K562 (cell line): ENCODE results near the gene PACSIN1. TPM values are rescaled to one million over a fixed set of nuclear protein-coding genes. Genes with fewer than 3 reads are reported as not detected.

Experiments used
- ATAC-seq: fragments of 200-7000 bp; cut with Tn5 transposase; 3 replicates; pipeline ENCODE4 v1.9.1; 2020; ENCODE audit warnings: moderate library complexity
- BruUV-seq: library from RNA; stranded (reverse); fragments of 400-500 nt; replicated peaks from 2 replicates; lab custom pipeline; 2021; lab: Mats Ljungman, UMichigan
- CTCF ChIA-PET: fragments of 300-600 bp; formaldehyde crosslinking; extraction: SDS; loops from one replicate; lab custom pipeline; 2021; ENCODE audit warnings: low intra/inter-chr PET ratio; lab: Yijun Ruan, JAX
- POLR2A ChIA-PET: fragments of 300-600, 350-650 bp; sonication (Branson Sonifier 250); formaldehyde crosslinking; extraction: SDS; loops from one replicate; lab custom pipeline; 2021; ENCODE audit warnings: antibody characterized with exemption, inconsistent platforms; lab: Yijun Ruan, JAX
- DNase-seq, 4 experiments: peaks; one replicate each; pipeline versions ENCODE4 v3.0.0 to v3.0.0-alpha.2; 2011 to 2018; ENCODE audit warnings: low spot score in 3 of 4, mixed read lengths in 3 of 4; ENCODE audit errors: extremely low read depth in 1 of 4
- FAIRE-seq: peaks from 2 replicates; lab custom pipeline; 2011; peaks lifted over from hg19 to GRCh38; lab: Jason Lieb, UNC
- H2AFZ ChIP-seq: 2 replicates; pipeline ENCODE4 v1.6.0; 2011; ENCODE audit warnings: low read depth, low read length, control low read depth, inconsistent platforms
- H3K27ac ChIP-seq: fragments of 200-600 bp; 3 replicates; pipeline ENCODE4 v1.8.0; 2011; ENCODE audit warnings: low read depth, mild to moderate bottlenecking, control low read depth, inconsistent platforms, low read length, moderate library complexity, mixed read lengths; ENCODE audit errors: extremely low read depth
- H3K27me3 ChIP-seq, 2 experiments: fragments of 300-600 bp in 1 of 2; 2 replicates in 1 of 2; 3 replicates in 1 of 2; pipeline versions ENCODE4 v1.6.0 to v1.8.0; 2011; ENCODE audit warnings: inconsistent platforms in 2 of 2, low read length in 2 of 2, mild to moderate bottlenecking in 1 of 2, mixed read lengths in 1 of 2, moderate library complexity in 1 of 2; ENCODE audit not compliant: control insufficient read depth in 2 of 2, insufficient read depth in 2 of 2
- H3K36me3 ChIP-seq: fragments of 300-600 bp; 3 replicates; pipeline ENCODE4 v1.8.0; 2011; ENCODE audit warnings: mild to moderate bottlenecking, low read length, inconsistent platforms; ENCODE audit not compliant: control insufficient read depth, insufficient read depth
- H3K4me1 ChIP-seq, 2 experiments: fragments of 200-600 bp in 1 of 2; replicated peaks in 1 of 2; 2 replicates in 1 of 2; 3 replicates in 1 of 2; pipeline versions ENCODE4 v1.5.1 to v1.8.0; 2011; ENCODE audit warnings: inconsistent platforms in 2 of 2, low read length in 2 of 2, mild to moderate bottlenecking in 1 of 2, mixed read lengths in 1 of 2, moderate library complexity in 1 of 2; ENCODE audit not compliant: control insufficient read depth in 2 of 2, insufficient read depth in 2 of 2
- H3K4me2 ChIP-seq: 2 replicates; pipeline ENCODE4 v1.6.1; 2011; ENCODE audit warnings: low read length, control low read depth, inconsistent platforms, mixed read lengths; ENCODE audit not compliant: insufficient read depth
- H3K4me3 ChIP-seq: fragments of 200-600 bp; sonication (generic), shearing (Covaris generic); 2 replicates; pipeline ENCODE4 v1.5.1; 2016; ENCODE audit warnings: control low read depth, inconsistent platforms
- H3K79me2 ChIP-seq: fragments of 200-600 bp; 3 replicates; pipeline ENCODE4 v1.8.0; 2011; ENCODE audit warnings: low read length, inconsistent platforms; ENCODE audit not compliant: control insufficient read depth, insufficient read depth
- H3K9ac ChIP-seq, 2 experiments: 2 replicates each; pipeline versions ENCODE4 v1.6.0 to v1.6.1; 2011; ENCODE audit warnings: low read depth in 2 of 2, low read length in 2 of 2, control low read depth in 1 of 2, inconsistent platforms in 1 of 2, mild to moderate bottlenecking in 1 of 2, mixed read lengths in 1 of 2; ENCODE audit not compliant: insufficient read depth in 1 of 2
- H3K9me1 ChIP-seq: one replicate; pipeline ENCODE4 v1.6.0; 2011; ENCODE audit warnings: inconsistent platforms, mild to moderate bottlenecking, low read length, moderate library complexity; ENCODE audit not compliant: control insufficient read depth, insufficient read depth
- H3K9me3 ChIP-seq: replicated peaks from 2 replicates; pipeline ENCODE4 v1.5.1; 2011; ENCODE audit warnings: low read depth, low read length, inconsistent platforms; ENCODE audit not compliant: control insufficient read depth, insufficient read depth
- H4K20me1 ChIP-seq: replicated peaks from 2 replicates; pipeline ENCODE4 v1.6.1; 2011; ENCODE audit warnings: low read length, inconsistent platforms, mixed read lengths; ENCODE audit not compliant: control insufficient read depth, insufficient read depth
- CXXC5 ChIP-seq: fragments of 250-450 bp; sonication (Bioruptor Pico); IDR thresholded peaks from 2 replicates; pipeline ENCODE4 v1.8.0; 2022; ENCODE audit warnings: inconsistent platforms, mild to moderate bottlenecking, moderate library complexity
- FOXJ3 ChIP-seq: sonication (generic); formaldehyde crosslinking; IDR thresholded peaks from 2 replicates; pipeline ENCODE4 v1.4.0; 2020; ENCODE audit warnings: mild to moderate bottlenecking, missing genetic modification reagents
- JUND ChIP-seq, 2 experiments: IDR thresholded peaks; 2 replicates in 1 of 2; 3 replicates in 1 of 2; pipeline ENCODE4 v1.6.1; 2011; ENCODE audit warnings: borderline replicate concordance in 2 of 2, low read depth in 2 of 2, low read length in 2 of 2, improper control_type of control experiment in 1 of 2, missing biosample characterization in 1 of 2, missing genetic modification characterization in 1 of 2, missing genetic modification reagents in 1 of 2
- KAT2B ChIP-seq: IDR thresholded peaks from one replicate; pipeline ENCODE4 v1.6.1; 2012; ENCODE audit warnings: low read depth, mild to moderate bottlenecking, control low read depth, inconsistent platforms, low read length, moderate library complexity
- KAT7 ChIP-seq: sonication (generic); formaldehyde crosslinking; IDR thresholded peaks from 2 replicates; pipeline ENCODE4 v1.8.0; 2022; ENCODE audit warnings: missing genetic modification reagents, mild to moderate bottlenecking, borderline replicate concordance
- MAFF ChIP-seq: IDR thresholded peaks from 2 replicates; pipeline ENCODE4 v1.6.1; 2012; ENCODE audit warnings: low read length, improper control_type of control experiment
- NBN ChIP-seq: fragments of 450-650 bp; IDR thresholded peaks from 2 replicates; pipeline ENCODE4 v1.6.1; 2016; ENCODE audit warnings: low read depth, mild to moderate bottlenecking
- POLR2A ChIP-seq: fragments of 450-650 bp; conservative IDR thresholded peaks from 2 replicates; pipeline ENCODE4 v1.6.1; 2016
- PRDM10 ChIP-seq: fragments of 450-650 bp; IDR thresholded peaks from 2 replicates; pipeline ENCODE4 v1.6.1; 2018; ENCODE audit not compliant: partially characterized antibody
- SPI1 ChIP-seq: IDR thresholded peaks from 2 replicates; pipeline ENCODE4 v1.6.1; 2011; ENCODE audit warnings: low read depth, low read length, control low read depth, borderline replicate concordance
- TSC22D4 ChIP-seq: fragments of 450-650 bp; IDR thresholded peaks from 2 replicates; pipeline ENCODE4 v1.6.1; 2016; ENCODE audit warnings: missing genetic modification characterization, missing biosample characterization, control low read depth
- ZFP91 ChIP-seq: sonication (generic); formaldehyde crosslinking; IDR thresholded peaks from 2 replicates; pipeline ENCODE4 v1.8.0; 2022; ENCODE audit warnings: mild to moderate bottlenecking, missing genetic modification reagents
- ZNF444 ChIP-seq: fragments of 250-450 bp; sonication (Bioruptor Pico); IDR thresholded peaks from 2 replicates; pipeline ENCODE4 v1.4.0; 2020; ENCODE audit warnings: mild to moderate bottlenecking, moderate library complexity
- WGBS: fragments of 100-300 bp; shearing (Covaris generic); methylation state at CpG from one replicate; pipeline ENCODE4 v1.1.6; 2016; ENCODE audit warnings: low coverage, mixed read lengths; ENCODE audit not compliant: insufficient coverage; ENCODE audit errors: missing lambda C conversion rate; 5-methylcytosine and 5-hydroxymethylcytosine counted together
- in situ Hi-C: fragments of 300-500 bp; cut with MboI; formaldehyde crosslinking; loops from 4 replicates; pipeline ENCODE4 v1.15.0; 2018; ENCODE audit warnings: inconsistent platforms, mixed read lengths
- intact Hi-C: fragments of 100-400 bp; cut with micrococcal nuclease; formaldehyde crosslinking; loops from 2 replicates; pipeline ENCODE4 v1.14.2; 2022
- polyA plus RNA-seq, 8 experiments: library from polyadenylated mRNA; depleted of rRNA in 4 of 8; stranded (reverse) in 5 of 8; unstranded in 3 of 8; fragments of >200 nt; fragmentation: Nextera tagmentation in 2 of 8; fragmentation: Illumina TruSeq in 1 of 8; extraction: Ambion mirVana in 2 of 8; extraction: Trizol in 1 of 8; gene quantifications; 2 replicates each; pipeline versions ENCODE4 v1.2.1 to v1.2.3, GENCODE V29; 2011 to 2014; ENCODE audit warnings: inconsistent platforms in 1 of 8, missing spikeins in 1 of 8
- total RNA-seq, 7 experiments: library from RNA; depleted of rRNA in 6 of 7; stranded (reverse); fragments of >200 nt in 6 of 7; fragmentation: Illumina TruSeq in 2 of 7; extraction: Trizol in 2 of 7; gene quantifications; 2 replicates each; pipeline versions ENCODE4 v1.2.1 to v1.2.3, GENCODE V29; 2011 to 2021; ENCODE audit warnings: low replicate concordance in 1 of 7
- TF ChIP-seq, protein P1 (sequence below), 3 experiments: fragments of 200-800 bp in 1 of 3; fragments of 250-450 bp in 1 of 3; fragments of 450-650 bp in 1 of 3; sonication (Bioruptor Pico) in 1 of 3; sonication (Bioruptor generic) in 1 of 3; formaldehyde crosslinking in 1 of 3; IDR thresholded peaks; 2 replicates each; pipeline versions ENCODE4 v1.6.1 to v1.8.0; 2016 to 2022; ENCODE audit warnings: mild to moderate bottlenecking in 2 of 3, missing genetic modification characterization in 2 of 3, missing compliant biosample characterization in 1 of 3, moderate library complexity in 1 of 3

Gene PACSIN1
- total and polyA plus RNA-seq, 9 of the 15 experiments (the other 6 are each of a cell fraction or from before 2014, with no cell fraction given), result 0.01 to 1.7 (median 0.45) TPM

- H4K20me1 ChIP-seq, result no peaks in the 10 kb centered on the region
- no peaks in the 10 kb centered on the region for H3K79me2 ChIP-seq
- intact Hi-C loops, result no loop called here
- WGBS, result 30% methylated on average over 2 of the region's 2 CpGs
- H3K36me3 ChIP-seq, result no peaks in the 10 kb centered on the region
- in situ Hi-C loops, result loop anchor here (5.0 to 25.0 kb wide), 2 partner anchors 145 to 680 kb away; partner anchors contain the start of gene TCP11
- H3K27ac ChIP-seq, result no peak overlapping the region
- CTCF ChIA-PET, result no interaction called here
- TF ChIP-seq NBN (no peak), ZFP91 (CRISPR knock-in tag) (no peak), SPI1 (peak; percentile 66; the same call in 1 of the 2 replicates), TSC22D4 (tag) (no peak), PRDM10 (peak; percentile 61), CXXC5 (no peak), KAT7 (CRISPR knock-in tag) (no peak), FOXJ3 (CRISPR knock-in tag) (no peak), ZNF444 (CRISPR knock-in tag) (no peak), MAFF (no peak), JUND (IDR thresholded peaks at IDR 0.05; ENCODE audit: borderline replicate concordance, low read depth, low read length) (no peak), JUND (tag; IDR thresholded peaks at IDR 0.05; ENCODE audit: borderline replicate concordance, low read depth, low read length) (no peak), POLR2A (no peak), KAT2B (no peak)
- TF ChIP-seq, protein P1, sequence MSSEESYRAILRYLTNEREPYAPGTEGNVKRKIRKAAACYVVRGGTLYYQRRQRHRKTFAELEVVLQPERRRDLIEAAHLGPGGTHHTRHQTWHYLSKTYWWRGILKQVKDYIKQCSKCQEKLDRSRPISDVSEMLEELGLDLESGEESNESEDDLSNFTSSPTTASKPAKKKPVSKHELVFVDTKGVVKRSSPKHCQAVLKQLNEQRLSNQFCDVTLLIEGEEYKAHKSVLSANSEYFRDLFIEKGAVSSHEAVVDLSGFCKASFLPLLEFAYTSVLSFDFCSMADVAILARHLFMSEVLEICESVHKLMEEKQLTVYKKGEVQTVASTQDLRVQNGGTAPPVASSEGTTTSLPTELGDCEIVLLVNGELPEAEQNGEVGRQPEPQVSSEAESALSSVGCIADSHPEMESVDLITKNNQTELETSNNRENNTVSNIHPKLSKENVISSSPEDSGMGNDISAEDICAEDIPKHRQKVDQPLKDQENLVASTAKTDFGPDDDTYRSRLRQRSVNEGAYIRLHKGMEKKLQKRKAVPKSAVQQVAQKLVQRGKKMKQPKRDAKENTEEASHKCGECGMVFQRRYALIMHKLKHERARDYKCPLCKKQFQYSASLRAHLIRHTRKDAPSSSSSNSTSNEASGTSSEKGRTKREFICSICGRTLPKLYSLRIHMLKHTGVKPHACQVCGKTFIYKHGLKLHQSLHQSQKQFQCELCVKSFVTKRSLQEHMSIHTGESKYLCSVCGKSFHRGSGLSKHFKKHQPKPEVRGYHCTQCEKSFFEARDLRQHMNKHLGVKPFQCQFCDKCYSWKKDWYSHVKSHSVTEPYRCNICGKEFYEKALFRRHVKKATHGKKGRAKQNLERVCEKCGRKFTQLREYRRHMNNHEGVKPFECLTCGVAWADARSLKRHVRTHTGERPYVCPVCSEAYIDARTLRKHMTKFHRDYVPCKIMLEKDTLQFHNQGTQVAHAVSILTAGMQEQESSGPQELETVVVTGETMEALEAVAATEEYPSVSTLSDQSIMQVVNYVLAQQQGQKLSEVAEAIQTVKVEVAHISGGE (CRISPR knock-in tag; IDR thresholded peaks at IDR 0.05), result no peak
- TF ChIP-seq, all 486 proteins: peak for 2
- peak; percentile 45 for ATAC-seq
- POLR2A ChIA-PET, result interaction anchor here (0.7 kb wide), 1 partner anchor 519 kb away, joined by 3 read pairs; no protein-coding TSS in a partner anchor
- peak overlapping the region; percentile 77 for H2AFZ ChIP-seq
- H3K9me1 ChIP-seq, result no peaks in the 10 kb centered on the region
- H3K4me1 ChIP-seq, result peaks cover 6 to 12% of the 10 kb centered on the region in 2 experiments; a peak in 4 of 5 replicates
- H3K9me3 ChIP-seq, result no peaks in the 10 kb centered on the region
- no peak overlapping the region for H3K4me3 ChIP-seq
- no peak overlapping the region for H3K9ac ChIP-seq
- no TSS peak for BruUV-seq
- H3K27me3 ChIP-seq, result no peaks in the 10 kb centered on the region
- DNase-seq, result peak in 1 of 4 experiments; percentile 34
- peak; percentile 75 for FAIRE-seq
- no peak overlapping the region for H3K4me2 ChIP-seq
Observed at GRCh38 chr6:34457382-34457741, 8.5 kb upstream of the PACSIN1 start.
